Stimulated activated CD8-positive, alpha-beta memory T cell treated with anti-CD3 and anti-CD28 coated beads, Interleukin-7, amount 100 ng/mL, for 4 hours (primary cell): ENCODE data around the gene USP53.
"Not testable (repeated sequence)": the region's sequence is repeated elsewhere in the genome, so short reads cannot be mapped to it uniquely, and the experiment has no call there.

Experiments used
- DNase-seq, 2 donors: peaks; one replicate each; pipeline ENCODE4 v3.0.0-alpha.2; 2020; ENCODE audit warnings: low read depth in 2 of 2

USP53 gene

GRCh38 chr4:119271361-119272085, 59.0 kb downstream of the USP53 start:
- DNase-seq, result no peak

GRCh38 chr4:119279541-119279940, 67.0 kb downstream of the USP53 start:
- not testable (repeated sequence) for DNase-seq

GRCh38 chr4:119279945-119280344, 67.4 kb downstream of the USP53 start:
- DNase-seq, result not testable (repeated sequence)

GRCh38 chr4:119281393-119281792, 68.9 kb downstream of the USP53 start:
- no peak for DNase-seq

GRCh38 chr4:119284876-119285780, 72.6 kb downstream of the USP53 start:
- no peak for DNase-seq

GRCh38 chr4:119286377-119287002, 74.0 kb downstream of the USP53 start:
- no peak for DNase-seq

GRCh38 chr4:119289313-119289712, 76.8 kb downstream of the USP53 start:
- no peak for DNase-seq

GRCh38 chr4:119290598-119290997, 78.1 kb downstream of the USP53 start:
- no peak for DNase-seq

GRCh38 chr4:119296356-119296755, 83.8 kb downstream of the USP53 start:
- DNase-seq, result no peak

- no peak for DNase-seq
Observed at GRCh38 chr4:119297795-119298194, 85.3 kb downstream of the USP53 start.

- no peak for DNase-seq
Observed at GRCh38 chr4:119299260-119299671, 86.8 kb downstream of the USP53 start.

GRCh38 chr4:119299741-119300100, 87.2 kb downstream of the USP53 start:
- no peak for DNase-seq

- peak; percentile 85 to 89 for DNase-seq
Observed at GRCh38 chr4:119300101-119300978, 87.8 kb downstream of the USP53 start.

GRCh38 chr4:119302073-119302832, 89.7 kb downstream of the USP53 start:
- no peak for DNase-seq

GRCh38 chr4:119303587-119304305, 91.2 kb downstream of the USP53 start:
- no peak for DNase-seq

- no peak for DNase-seq
Observed at GRCh38 chr4:119304431-119304830, 91.9 kb downstream of the USP53 start.

GRCh38 chr4:119307606-119308005, 95.1 kb downstream of the USP53 start:
- no peak for DNase-seq

GRCh38 chr4:119310826-119311225, 98.3 kb downstream of the USP53 start:
- DNase-seq, result no peak

GRCh38 chr4:119313237-119313636, 100.7 kb downstream of the USP53 start:
- no peak for DNase-seq

- DNase-seq, result no peak
Observed at GRCh38 chr4:119314356-119314755, 101.8 kb downstream of the USP53 start.
